HepG2 (cell line): ENCODE measurements around the gene LDAH. TPM values are rescaled to one million over a fixed set of nuclear protein-coding genes. Genes with fewer than 3 reads are reported as not detected.

Source experiments
- AFF4 ChIP-seq: sonication (generic); formaldehyde crosslinking; IDR thresholded peaks from 2 replicates; pipeline ENCODE4 v1.4.0; 2020; ENCODE audit warnings: missing genetic modification reagents
- IKZF4 ChIP-seq: sonication (generic); formaldehyde crosslinking; IDR thresholded peaks from 2 replicates; pipeline ENCODE4 v1.5.1; 2020; ENCODE audit warnings: borderline replicate concordance, mild to moderate bottlenecking, low read depth, missing genetic modification reagents; ENCODE audit errors: not compliant biosample characterization
- ZNF704 ChIP-seq: sonication (generic); formaldehyde crosslinking; IDR thresholded peaks from 2 replicates; pipeline ENCODE4 v1.8.1; 2023; ENCODE audit warnings: mild to moderate bottlenecking, inconsistent platforms, moderate library complexity, missing genetic modification reagents, borderline replicate concordance
- ZNF761 ChIP-seq: sonication (generic); formaldehyde crosslinking; conservative IDR thresholded peaks from 2 replicates; pipeline ENCODE4 v1.4.0; 2020; ENCODE audit warnings: mild to moderate bottlenecking, missing genetic modification reagents
- polyA plus RNA-seq, 8 experiments: library from polyadenylated mRNA; depleted of rRNA in 3 of 8; stranded (reverse) in 7 of 8; unstranded in 1 of 8; fragments of >200 nt; fragmentation: Illumina TruSeq in 4 of 8; extraction: Trizol in 4 of 8; gene quantifications; 2 replicates each; pipeline versions ENCODE4 v1.2.1 to v1.2.3, GENCODE V29; 2011 to 2016; ENCODE audit warnings: low read depth in 4 of 8, missing spikeins in 1 of 8, mixed read lengths in 1 of 8; ENCODE audit not compliant: insufficient read depth in 1 of 8
- total RNA-seq, 5 experiments: library from RNA; depleted of rRNA; stranded (reverse); fragments of >200 nt; fragmentation: Illumina TruSeq; extraction: Trizol; gene quantifications; 2 replicates each; pipeline ENCODE4 v1.2.3, GENCODE V29; 2016; ENCODE audit warnings: low read depth in 1 of 5
- TF ChIP-seq, protein P1 (sequence below): IDR thresholded peaks from 2 replicates; pipeline ENCODE4 v1.6.1; 2016
- TF ChIP-seq, protein P2 (sequence below): sonication (generic); formaldehyde crosslinking; IDR thresholded peaks from 2 replicates; pipeline ENCODE4 v1.4.0; 2020; ENCODE audit warnings: mild to moderate bottlenecking, missing genetic modification reagents
- TF ChIP-seq, protein P3 (sequence below): sonication (generic); formaldehyde crosslinking; IDR thresholded peaks from 2 replicates; pipeline ENCODE4 v1.4.0; 2020; ENCODE audit warnings: mild to moderate bottlenecking, missing genetic modification reagents

The LDAH gene
- total and polyA plus RNA-seq, 2 of the 13 experiments (the other 11 are each of a cell fraction or from before 2014, with no cell fraction given), result 28.8 to 46.2 TPM

GRCh38 chr2:20666304-20667150 is 156.4 kb downstream of the LDAH start, which contains the start of gene GDF7 (continued):
- TF ChIP-seq AFF4 (CRISPR knock-in tag) (no peak), ZNF761 (CRISPR knock-in tag) (0 out of 2 replicates have a peak, but pooled peaks have one; percentile 71), ZNF704 (CRISPR knock-in tag) (peak; percentile 64; the same call in 1 of the 2 replicates), IKZF4 (CRISPR knock-in tag) (peak; percentile 8)
- TF ChIP-seq, protein P1, sequence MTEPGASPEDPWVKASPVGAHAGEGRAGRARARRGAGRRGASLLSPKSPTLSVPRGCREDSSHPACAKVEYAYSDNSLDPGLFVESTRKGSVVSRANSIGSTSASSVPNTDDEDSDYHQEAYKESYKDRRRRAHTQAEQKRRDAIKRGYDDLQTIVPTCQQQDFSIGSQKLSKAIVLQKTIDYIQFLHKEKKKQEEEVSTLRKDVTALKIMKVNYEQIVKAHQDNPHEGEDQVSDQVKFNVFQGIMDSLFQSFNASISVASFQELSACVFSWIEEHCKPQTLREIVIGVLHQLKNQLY (CRISPR knock-in tag), result no peak
- TF ChIP-seq, protein P2, sequence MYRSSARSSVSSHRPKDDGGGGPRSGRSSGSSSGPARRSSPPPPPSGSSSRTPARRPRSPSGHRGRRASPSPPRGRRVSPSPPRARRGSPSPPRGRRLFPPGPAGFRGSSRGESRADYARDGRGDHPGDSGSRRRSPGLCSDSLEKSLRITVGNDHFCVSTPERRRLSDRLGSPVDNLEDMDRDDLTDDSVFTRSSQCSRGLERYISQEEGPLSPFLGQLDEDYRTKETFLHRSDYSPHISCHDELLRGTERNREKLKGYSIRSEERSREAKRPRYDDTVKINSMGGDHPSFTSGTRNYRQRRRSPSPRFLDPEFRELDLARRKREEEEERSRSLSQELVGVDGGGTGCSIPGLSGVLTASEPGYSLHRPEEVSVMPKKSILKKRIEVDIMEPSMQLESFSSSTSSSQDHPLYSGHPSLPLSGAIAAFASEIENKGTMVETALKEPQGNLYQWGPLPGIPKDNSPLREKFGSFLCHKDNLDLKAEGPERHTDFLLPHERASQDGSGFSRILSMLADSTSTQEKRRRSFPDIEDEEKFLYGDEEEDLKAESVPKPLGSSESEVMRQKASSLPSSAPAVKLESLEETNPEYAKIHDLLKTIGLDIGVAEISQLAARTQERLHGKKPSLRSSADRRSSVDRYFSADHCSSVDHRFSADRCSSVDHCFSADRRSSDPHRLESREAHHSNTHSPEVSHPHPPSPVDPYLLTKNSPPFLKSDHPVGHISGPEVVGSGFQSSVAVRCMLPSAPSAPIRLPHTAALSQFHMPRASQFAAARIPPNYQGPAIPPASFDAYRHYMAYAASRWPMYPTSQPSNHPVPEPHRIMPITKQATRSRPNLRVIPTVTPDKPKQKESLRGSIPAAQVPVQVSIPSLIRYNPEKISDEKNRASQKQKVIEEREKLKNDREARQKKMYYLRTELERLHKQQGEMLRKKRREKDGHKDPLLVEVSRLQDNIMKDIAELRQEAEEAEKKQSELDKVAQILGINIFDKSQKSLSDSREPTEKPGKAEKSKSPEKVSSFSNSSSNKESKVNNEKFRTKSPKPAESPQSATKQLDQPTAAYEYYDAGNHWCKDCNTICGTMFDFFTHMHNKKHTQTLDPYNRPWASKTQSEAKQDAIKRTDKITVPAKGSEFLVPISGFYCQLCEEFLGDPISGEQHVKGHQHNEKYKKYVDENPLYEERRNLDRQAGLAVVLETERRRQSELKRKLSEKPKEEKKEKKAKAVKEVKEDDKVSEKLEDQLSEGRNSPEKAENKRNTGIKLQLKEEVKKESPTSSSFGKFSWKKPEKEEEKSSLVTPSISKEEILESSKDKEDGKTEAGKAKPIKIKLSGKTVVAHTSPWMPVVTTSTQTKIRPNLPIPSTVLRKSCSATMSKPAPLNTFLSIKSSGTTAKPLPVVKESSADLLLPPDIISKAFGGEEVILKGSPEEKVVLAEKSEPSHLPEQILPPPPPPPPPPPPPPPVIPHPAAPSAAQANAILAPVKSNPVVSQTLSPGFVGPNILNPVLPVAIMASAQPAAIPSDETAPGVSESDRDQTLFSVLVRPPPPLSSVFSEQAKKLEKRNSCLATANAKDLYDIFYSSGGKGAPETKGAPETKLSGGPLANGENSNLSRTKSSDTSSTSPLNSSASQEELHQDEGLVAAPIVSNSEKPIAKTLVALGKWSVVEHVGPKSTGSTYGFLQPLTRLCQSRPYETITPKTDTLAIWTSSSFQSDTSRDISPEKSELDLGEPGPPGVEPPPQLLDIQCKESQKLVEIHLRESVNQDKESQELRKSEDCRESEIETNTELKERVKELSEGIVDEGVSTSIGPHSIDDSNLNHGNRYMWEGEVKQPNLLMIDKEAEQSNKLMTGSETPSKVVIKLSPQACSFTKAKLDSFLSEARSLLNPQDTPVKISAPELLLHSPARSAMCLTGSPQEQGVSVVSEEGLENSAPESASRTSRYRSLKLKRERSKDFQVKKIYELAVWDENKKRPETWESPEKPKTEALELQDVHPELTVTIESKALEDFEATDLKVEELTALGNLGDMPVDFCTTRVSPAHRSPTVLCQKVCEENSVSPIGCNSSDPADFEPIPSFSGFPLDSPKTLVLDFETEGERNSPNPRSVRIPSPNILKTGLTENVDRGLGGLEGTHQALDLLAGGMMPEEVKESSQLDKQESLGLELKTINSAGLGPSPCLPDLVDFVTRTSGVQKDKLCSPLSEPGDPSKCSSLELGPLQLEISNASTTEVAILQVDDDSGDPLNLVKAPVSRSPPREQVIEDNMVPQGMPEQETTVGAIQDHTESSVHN (CRISPR knock-in tag), result 0 out of 2 replicates have a peak, but pooled peaks have one; percentile 48
- TF ChIP-seq, protein P3, sequence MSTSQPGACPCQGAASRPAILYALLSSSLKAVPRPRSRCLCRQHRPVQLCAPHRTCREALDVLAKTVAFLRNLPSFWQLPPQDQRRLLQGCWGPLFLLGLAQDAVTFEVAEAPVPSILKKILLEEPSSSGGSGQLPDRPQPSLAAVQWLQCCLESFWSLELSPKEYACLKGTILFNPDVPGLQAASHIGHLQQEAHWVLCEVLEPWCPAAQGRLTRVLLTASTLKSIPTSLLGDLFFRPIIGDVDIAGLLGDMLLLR (CRISPR knock-in tag), result no peak
